HG03066 (cell line): ENCODE measurements around the gene AKAP13.
"Not testable (repeated sequence)": the region's sequence is repeated elsewhere in the genome, so short reads cannot be mapped to it uniquely, and the experiment has no call there.

Experiments
- ATAC-seq: cut with Tn5 transposase; IDR thresholded peaks from one replicate; pipeline ENCODE4 v1.9.1; 2021; ENCODE audit warnings: low read depth; ENCODE audit not compliant: unreplicated experiment

The AKAP13 gene

GRCh38 chr15:85380217-85380811 lies at the start of gene AKAP13:
TSS of gene AKAP13 (plus strand) at chr15:85380603. CDS start at chr15:85485721, 105,118 bp downstream.
- ATAC-seq = peak; percentile 82

GRCh38 chr15:85330901-85331588 lies 49.4 kb upstream of the AKAP13 start:
- peak; percentile 68 for ATAC-seq

- ATAC-seq = peak; percentile 12
Observed at GRCh38 chr15:85331655-85332285, 48.6 kb upstream of the AKAP13 start.

- no peak for ATAC-seq
Observed at GRCh38 chr15:85333132-85333831, 47.1 kb upstream of the AKAP13 start.

GRCh38 chr15:85334241-85334640 lies 46.2 kb upstream of the AKAP13 start:
- ATAC-seq = no peak

DNA sequence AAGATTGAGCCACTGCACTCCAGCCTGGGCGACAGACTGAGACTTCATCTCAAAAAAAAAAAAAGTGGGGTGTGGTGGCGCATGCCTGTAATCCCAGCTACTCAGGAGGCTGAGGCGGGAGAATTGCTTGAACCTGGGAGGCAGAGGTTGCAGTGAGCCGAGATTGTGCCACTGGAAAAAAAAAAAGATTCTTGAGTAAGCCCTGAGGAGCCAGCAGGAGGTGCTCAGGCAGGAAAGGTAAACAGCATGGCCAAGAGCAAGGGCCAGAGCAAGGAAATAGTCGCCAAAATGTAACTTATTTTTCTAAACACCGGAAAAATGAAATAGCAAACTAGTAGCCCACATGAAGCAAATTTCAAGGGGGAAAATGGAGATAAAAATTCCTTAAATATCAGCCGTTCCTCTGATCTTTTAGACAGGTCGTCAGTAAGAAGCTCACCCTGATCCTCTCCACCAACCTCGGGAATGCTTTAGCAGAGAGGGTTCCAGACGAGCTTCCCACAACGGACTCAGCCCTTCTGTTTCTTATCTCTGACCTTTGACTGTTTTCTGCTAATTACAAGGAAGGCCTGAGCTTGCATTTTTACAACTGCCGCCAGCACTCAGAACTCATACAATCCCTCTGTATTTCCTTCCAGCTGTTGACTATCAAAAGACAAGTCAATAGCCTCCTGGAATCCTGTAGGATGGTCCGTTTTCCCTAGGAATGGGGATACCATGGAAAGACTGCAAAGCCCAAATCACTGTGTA lies 45.0 kb upstream of the AKAP13 start:
- ATAC-seq = no peak

DNA sequence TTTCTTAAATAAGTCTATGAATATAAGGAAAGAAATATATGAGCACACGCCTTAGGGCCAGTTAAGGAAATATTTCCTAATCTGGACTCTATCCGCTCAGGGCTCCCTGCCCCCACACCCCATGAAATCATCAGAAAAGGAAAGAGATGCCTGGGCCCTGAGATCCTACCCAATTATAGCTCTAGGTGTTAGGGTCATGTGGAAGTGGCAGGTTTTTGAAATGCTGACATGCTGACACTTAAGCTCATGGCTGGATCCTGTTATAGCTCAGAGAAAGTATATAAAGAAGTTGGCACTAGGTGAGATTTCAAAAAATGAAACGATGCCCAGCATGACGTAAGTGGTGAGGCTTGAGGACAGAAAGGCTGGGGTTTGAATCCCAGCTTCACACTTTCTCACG lies 43.5 kb upstream of the AKAP13 start:
- ATAC-seq = no peak

DNA sequence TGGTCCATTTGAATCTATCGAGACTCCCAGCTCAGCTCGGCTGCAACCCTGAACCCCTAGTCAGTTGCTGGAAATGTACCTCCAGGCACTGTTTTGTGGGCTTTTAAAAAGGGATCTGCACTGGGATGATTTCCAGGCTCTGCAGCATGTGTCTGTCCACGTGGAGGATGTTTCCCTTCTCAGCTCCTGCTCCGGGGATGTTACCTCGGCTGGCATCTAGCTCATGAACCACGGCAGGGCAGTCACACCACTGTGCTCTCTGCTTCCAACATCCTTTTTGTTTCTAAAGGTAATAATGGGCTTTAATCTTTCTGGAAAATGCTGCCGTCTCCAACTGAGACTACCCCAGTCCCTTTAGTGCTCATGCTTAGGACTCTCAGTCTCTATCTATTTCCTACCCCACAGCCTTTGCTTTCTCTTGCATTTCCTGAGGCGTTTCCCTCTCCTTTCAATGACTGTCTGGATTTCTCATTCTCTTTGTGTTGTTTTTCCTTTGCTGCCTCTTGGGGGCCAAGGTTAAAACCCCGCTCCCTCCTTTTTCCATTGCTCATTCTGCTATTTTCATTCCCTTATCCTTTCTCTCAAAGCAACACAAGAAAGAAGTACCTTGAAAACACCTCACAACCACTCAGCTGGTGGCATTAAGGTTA lies 42.9 kb upstream of the AKAP13 start:
- no peak for ATAC-seq

- ATAC-seq = no peak
Observed at GRCh38 chr15:85340321-85340665, 40.1 kb upstream of the AKAP13 start.

- no peak for ATAC-seq
Observed at GRCh38 chr15:85340852-85341251, 39.6 kb upstream of the AKAP13 start.

DNA sequence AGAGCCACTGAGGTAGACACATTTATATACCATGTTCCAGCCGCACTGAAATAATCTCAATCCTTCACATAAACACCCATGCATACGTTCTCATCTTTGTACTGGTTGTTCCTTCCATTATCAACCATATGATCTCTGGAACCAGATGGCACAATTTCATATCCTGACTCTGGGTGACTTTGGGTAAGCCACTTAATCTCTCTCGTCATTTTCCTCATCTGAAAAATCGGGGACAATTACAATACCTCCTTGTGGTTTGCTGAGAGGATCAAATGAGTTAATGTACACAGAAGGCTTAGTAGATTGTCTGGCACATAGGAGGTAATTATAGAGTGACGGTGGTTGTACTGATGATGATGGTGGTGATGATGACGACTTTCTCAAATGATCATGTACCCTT lies 38.2 kb upstream of the AKAP13 start:
- not testable (repeated sequence) for ATAC-seq

DNA sequence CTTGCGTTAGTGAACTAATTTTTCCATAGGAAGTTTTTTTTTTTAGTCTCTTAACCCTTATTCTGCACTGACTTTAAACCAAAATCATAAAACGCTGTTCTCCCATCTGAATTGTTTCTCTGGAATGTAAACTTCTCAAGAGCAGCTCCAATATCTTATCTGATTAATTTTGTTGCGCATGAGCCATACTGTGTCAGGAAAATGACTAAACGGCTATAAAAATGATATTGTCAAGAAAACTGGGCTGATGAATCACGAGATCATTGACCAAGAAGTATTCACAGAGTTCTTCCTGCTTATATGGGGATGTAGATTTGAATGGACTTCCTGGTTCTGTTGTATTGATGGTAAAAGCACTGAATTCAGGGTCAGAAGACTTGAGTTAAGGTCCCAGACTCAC lies 37.0 kb upstream of the AKAP13 start:
- ATAC-seq = not testable (repeated sequence)

- ATAC-seq = not testable (repeated sequence)
Observed at GRCh38 chr15:85344241-85344640, 36.2 kb upstream of the AKAP13 start.

GRCh38 chr15:85344653-85345114 lies 35.7 kb upstream of the AKAP13 start:
- ATAC-seq = not testable (repeated sequence)

DNA sequence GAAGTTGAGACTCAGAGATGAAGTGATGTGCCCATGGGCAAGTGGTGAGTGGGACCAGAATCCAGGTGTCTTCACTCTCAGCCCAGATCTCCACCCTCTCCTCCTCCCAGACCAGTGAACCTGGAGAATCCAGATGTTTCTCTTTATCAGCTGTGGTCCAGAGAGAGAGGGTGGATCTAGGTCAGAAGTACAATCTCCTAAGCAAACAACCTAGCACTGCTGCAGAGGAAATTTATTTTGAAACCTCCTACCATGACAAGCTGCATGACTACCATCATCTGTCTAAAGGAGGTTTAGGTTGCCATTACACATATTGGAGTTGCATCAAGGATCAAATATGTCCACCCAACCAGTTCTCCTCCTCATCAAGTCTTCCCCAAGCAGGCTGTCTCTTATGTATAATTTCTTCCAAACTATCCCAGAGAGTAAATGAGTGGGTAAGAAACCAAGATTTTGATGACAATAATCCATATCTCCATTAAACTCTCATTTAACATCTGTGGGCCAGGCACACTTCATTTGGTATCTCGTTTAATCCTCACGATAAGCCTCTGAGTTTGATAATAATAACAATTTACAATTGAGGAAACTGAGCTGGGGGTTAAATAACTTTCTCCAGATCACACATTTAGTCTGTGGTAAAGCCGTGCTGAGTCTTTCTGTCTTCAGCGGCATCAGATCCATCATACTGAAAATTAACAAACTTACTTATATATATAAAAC lies 35.0 kb upstream of the AKAP13 start:
- ATAC-seq = not testable (repeated sequence)

GRCh38 chr15:85346462-85347084 lies 33.8 kb upstream of the AKAP13 start:
- not testable (repeated sequence) for ATAC-seq

- ATAC-seq = not testable (repeated sequence)
Observed at GRCh38 chr15:85347264-85348047, 32.9 kb upstream of the AKAP13 start.
